Endothelial cell of umbilical vein (primary cell): ENCODE results near the gene SP3. TPM values are rescaled to one million over a fixed set of nuclear protein-coding genes. Genes with fewer than 3 reads are reported as not detected.

ENCODE experiments used
- BruUV-seq: library from RNA; stranded (reverse); fragments of 400-500 nt; replicated peaks from 2 replicates; lab custom pipeline; 2021; lab: Mats Ljungman, UMichigan
- CTCF ChIA-PET: fragments of 300-600, 350-600 bp; sonication (Branson Sonifier 250); formaldehyde crosslinking; loops from one replicate; lab custom pipeline; 2021; ENCODE audit warnings: antibody characterized with exemption, inconsistent platforms; lab: Charles Lee
- POLR2A ChIA-PET: fragments of 300-600, 350-600 bp; sonication (Branson Sonifier 250); formaldehyde crosslinking; loops from one replicate; lab custom pipeline; 2021; ENCODE audit warnings: antibody characterized with exemption, inconsistent platforms; lab: Charles Lee
- DNase-seq: peaks from one replicate; pipeline ENCODE4 v3.0.0-alpha.2; 2011; ENCODE audit warnings: low read depth, low spot score
- FAIRE-seq: peaks from 2 replicates; lab custom pipeline; 2011; peaks lifted over from hg19 to GRCh38; lab: Jason Lieb, UNC
- H2AFZ ChIP-seq: 2 replicates; pipeline ENCODE4 v1.6.0; 2012; ENCODE audit warnings: low read depth, low read length, control low read depth, inconsistent platforms
- H3K27ac ChIP-seq: 2 replicates; pipeline ENCODE4 v1.5.1; 2011; ENCODE audit warnings: low read depth, mild to moderate bottlenecking, control low read depth, low read length, moderate library complexity; ENCODE audit not compliant: insufficient read depth
- H3K27me3 ChIP-seq, 2 experiments: 2 replicates each; pipeline versions ENCODE4 v1.6.0 to v1.6.1; 2011; ENCODE audit warnings: low read length in 2 of 2, mixed read lengths in 1 of 2; ENCODE audit not compliant: control insufficient read depth in 2 of 2, insufficient read depth in 2 of 2
- H3K36me3 ChIP-seq, 2 experiments: 2 replicates in 1 of 2; 3 replicates in 1 of 2; pipeline ENCODE4 v1.5.1; 2011; ENCODE audit warnings: low read length in 2 of 2, mild to moderate bottlenecking in 1 of 2, moderate library complexity in 1 of 2; ENCODE audit not compliant: control insufficient read depth in 2 of 2, insufficient read depth in 2 of 2; ENCODE audit errors: extremely low read depth in 1 of 2
- H3K4me1 ChIP-seq: 3 replicates; pipeline ENCODE4 v1.5.1; 2011; ENCODE audit warnings: mild to moderate bottlenecking, low read length; ENCODE audit not compliant: control insufficient read depth, insufficient read depth; ENCODE audit errors: extremely low read depth
- H3K4me2 ChIP-seq: 2 replicates; pipeline ENCODE4 v1.6.1; 2011; ENCODE audit warnings: low read length, control low read depth, mixed read lengths; ENCODE audit not compliant: insufficient read depth
- H3K4me3 ChIP-seq, 3 experiments: fragments of 200-600 bp in 1 of 3; sonication (generic), shearing (Covaris generic) in 1 of 3; replicated peaks in 1 of 3; 2 replicates each; pipeline ENCODE4 v1.5.1; 2011 to 2016; ENCODE audit warnings: control low read depth in 3 of 3, low read length in 3 of 3, mild to moderate bottlenecking in 2 of 3, inconsistent platforms in 1 of 3, low read depth in 1 of 3, moderate library complexity in 1 of 3; ENCODE audit not compliant: insufficient read depth in 1 of 3
- H3K79me2 ChIP-seq: 2 replicates; pipeline ENCODE4 v1.6.0; 2012; ENCODE audit warnings: low read length, inconsistent platforms; ENCODE audit not compliant: control insufficient read depth, insufficient read depth
- H3K9ac ChIP-seq: replicated peaks from 2 replicates; pipeline ENCODE3; 2011; ENCODE audit warnings: low read length, control low read depth; ENCODE audit not compliant: insufficient read depth; ENCODE audit errors: extremely low read depth
- H3K9me1 ChIP-seq: replicated peaks from 3 replicates; pipeline ENCODE4 v1.6.0; 2011; ENCODE audit warnings: mild to moderate bottlenecking, low read length; ENCODE audit not compliant: control insufficient read depth, insufficient read depth; ENCODE audit errors: extremely low read depth
- H3K9me3 ChIP-seq: replicated peaks from 2 replicates; pipeline ENCODE4 v1.5.1; 2012; ENCODE audit warnings: low read length, inconsistent platforms; ENCODE audit not compliant: control insufficient read depth, insufficient read depth
- H4K20me1 ChIP-seq: replicated peaks from 2 replicates; pipeline ENCODE3; 2011; ENCODE audit warnings: mild to moderate bottlenecking, low read length; ENCODE audit not compliant: control insufficient read depth, insufficient read depth; ENCODE audit errors: extremely low read depth
- EZH2 ChIP-seq: IDR thresholded peaks from 2 replicates; pipeline ENCODE4 v1.6.1; 2012; ENCODE audit warnings: borderline replicate concordance, low read depth, mild to moderate bottlenecking, moderate library complexity, low read length, inconsistent platforms; ENCODE audit not compliant: severe bottlenecking
- FOS ChIP-seq: IDR thresholded peaks from 2 replicates; pipeline ENCODE4 v1.6.1; 2011; ENCODE audit warnings: mild to moderate bottlenecking, low read length, moderate library complexity, borderline replicate concordance; ENCODE audit not compliant: insufficient read depth
- GATA2 ChIP-seq: IDR thresholded peaks from 2 replicates; pipeline ENCODE4 v1.7.0; 2011; ENCODE audit warnings: low read depth, mild to moderate bottlenecking, moderate library complexity, mixed read lengths, low read length; ENCODE audit not compliant: insufficient read length, insufficient read depth
- JUN ChIP-seq: IDR thresholded peaks from 2 replicates; pipeline ENCODE4 v1.6.1; 2011; ENCODE audit warnings: borderline replicate concordance, low read depth; ENCODE audit not compliant: insufficient read length, insufficient read depth
- MYC ChIP-seq: IDR thresholded peaks from one replicate; pipeline ENCODE4 v1.6.1; 2011; ENCODE audit warnings: mild to moderate bottlenecking, low read depth, low read length
- POLR2A ChIP-seq: IDR thresholded peaks from 2 replicates; pipeline ENCODE4 v1.6.1; 2012; ENCODE audit warnings: low read depth, mild to moderate bottlenecking, control low read depth, low read length
- POLR2AphosphoS5 ChIP-seq: IDR thresholded peaks from 2 replicates; pipeline ENCODE4 v1.6.1; 2012; ENCODE audit warnings: low read depth, mild to moderate bottlenecking, control low read depth, low read length, moderate library complexity; ENCODE audit not compliant: insufficient read depth
- dilution Hi-C: fragments of 300-500 bp; cut with MboI; formaldehyde crosslinking; loops from one replicate; pipeline ENCODE4 v1.15.0; 2019; ENCODE audit warnings: low sequenced_read_pairs; ENCODE audit not compliant: extremely low pct_ligation_motif_present
- intact Hi-C: fragments of 100-400 bp; cut with micrococcal nuclease; formaldehyde crosslinking; loops from one replicate; pipeline ENCODE4 v1.10.0; 2022
- polyA plus RNA-seq, 4 experiments: library from polyadenylated mRNA; depleted of rRNA in 3 of 4; stranded (reverse) in 3 of 4; unstranded in 1 of 4; fragments of >200 nt; gene quantifications; 2 replicates each; pipeline versions ENCODE4 v1.2.1 to v1.2.3, GENCODE V29; 2011 to 2012; ENCODE audit warnings: missing spikeins in 1 of 4
- total RNA-seq: library from RNA; stranded (reverse); gene quantifications from 2 replicates; pipeline ENCODE4 v1.2.3, GENCODE V29; 2021
- TF ChIP-seq, protein P1 (sequence below), 2 donors: IDR thresholded peaks; 1 replicate in 1 of 2; 2 replicates in 1 of 2; pipeline ENCODE4 v1.5.1; 2011; ENCODE audit warnings: low read length in 2 of 2, mild to moderate bottlenecking in 2 of 2, moderate library complexity in 2 of 2, control low read depth in 1 of 2, inconsistent platforms in 1 of 2, low read depth in 1 of 2; ENCODE audit not compliant: insufficient read depth in 1 of 2; ENCODE audit errors: extremely low read depth in 1 of 2
- TF ChIP-seq, protein P2 (sequence below): IDR thresholded peaks from 2 replicates; pipeline ENCODE4 v1.6.1; 2011; ENCODE audit not compliant: insufficient read depth, insufficient read length

The SP3 gene
- total and polyA plus RNA-seq, 2 donors (not counting 3 experiments of a cell fraction or from before 2014, with no cell fraction given): 23.9 to 59.0 TPM

DNA sequence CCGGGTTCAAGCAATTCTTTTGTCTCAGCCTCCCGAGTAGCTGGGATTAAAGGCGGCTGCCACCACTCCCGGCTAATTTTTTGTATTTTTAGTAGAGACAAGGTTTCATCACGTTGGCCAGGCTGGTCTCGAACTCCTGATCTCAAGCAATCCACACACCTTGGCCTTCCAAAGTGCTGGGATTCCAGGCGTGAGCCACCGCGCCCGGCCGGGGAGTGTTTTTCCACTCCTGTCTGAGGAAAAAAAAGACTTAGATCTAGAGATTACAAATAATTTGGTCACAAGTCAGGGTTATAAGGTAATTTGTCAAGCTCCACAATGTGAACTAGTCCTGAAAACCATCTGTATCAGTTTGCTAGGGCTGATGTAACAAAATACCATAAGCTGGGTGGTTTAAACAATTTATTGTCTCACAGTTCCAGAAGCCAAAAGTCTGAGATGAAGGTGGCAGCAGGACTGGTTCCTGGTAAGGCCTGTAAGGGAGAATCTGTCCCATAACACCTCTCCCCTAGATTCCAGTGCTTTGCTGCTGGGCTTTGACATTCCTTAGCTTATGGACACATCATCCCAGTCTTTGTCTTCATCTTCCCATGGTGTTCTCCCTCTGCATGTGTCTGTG is 40.7 kb upstream of the SP3 start:
- H3K27ac ChIP-seq: no peak overlapping the region
- BruUV-seq: no TSS peak
- TF ChIP-seq EZH2 (no peak), POLR2AphosphoS5 (no peak), GATA2 (no peak), JUN (no peak), FOS (no peak), POLR2A (no peak), MYC (no peak)
- TF ChIP-seq, protein P1, sequence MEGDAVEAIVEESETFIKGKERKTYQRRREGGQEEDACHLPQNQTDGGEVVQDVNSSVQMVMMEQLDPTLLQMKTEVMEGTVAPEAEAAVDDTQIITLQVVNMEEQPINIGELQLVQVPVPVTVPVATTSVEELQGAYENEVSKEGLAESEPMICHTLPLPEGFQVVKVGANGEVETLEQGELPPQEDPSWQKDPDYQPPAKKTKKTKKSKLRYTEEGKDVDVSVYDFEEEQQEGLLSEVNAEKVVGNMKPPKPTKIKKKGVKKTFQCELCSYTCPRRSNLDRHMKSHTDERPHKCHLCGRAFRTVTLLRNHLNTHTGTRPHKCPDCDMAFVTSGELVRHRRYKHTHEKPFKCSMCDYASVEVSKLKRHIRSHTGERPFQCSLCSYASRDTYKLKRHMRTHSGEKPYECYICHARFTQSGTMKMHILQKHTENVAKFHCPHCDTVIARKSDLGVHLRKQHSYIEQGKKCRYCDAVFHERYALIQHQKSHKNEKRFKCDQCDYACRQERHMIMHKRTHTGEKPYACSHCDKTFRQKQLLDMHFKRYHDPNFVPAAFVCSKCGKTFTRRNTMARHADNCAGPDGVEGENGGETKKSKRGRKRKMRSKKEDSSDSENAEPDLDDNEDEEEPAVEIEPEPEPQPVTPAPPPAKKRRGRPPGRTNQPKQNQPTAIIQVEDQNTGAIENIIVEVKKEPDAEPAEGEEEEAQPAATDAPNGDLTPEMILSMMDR (IDR thresholded peaks at IDR 0.05; ENCODE audit: extremely low read depth in 1 of 2, insufficient read depth in 1 of 2, low read depth in 1 of 2, low read length in 2 of 2): no peak
- TF ChIP-seq, protein P2, sequence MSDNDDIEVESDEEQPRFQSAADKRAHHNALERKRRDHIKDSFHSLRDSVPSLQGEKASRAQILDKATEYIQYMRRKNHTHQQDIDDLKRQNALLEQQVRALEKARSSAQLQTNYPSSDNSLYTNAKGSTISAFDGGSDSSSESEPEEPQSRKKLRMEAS: no peak
- no peak overlapping the region for H2AFZ ChIP-seq
- H4K20me1 ChIP-seq: no peaks in the 10 kb centered on the region
- FAIRE-seq: no peak
- H3K9me1 ChIP-seq: no peaks in the 10 kb centered on the region
- ChIA-PET CTCF (no interaction called here), POLR2A (interaction anchor here (0.8 kb wide), 1 partner anchor 10 kb away, joined by 5 read pairs; no protein-coding TSS in a partner anchor)
- peaks cover 2% of the 10 kb centered on the region for H3K4me1 ChIP-seq
- no peak overlapping the region for H3K4me2 ChIP-seq
- H3K9me3 ChIP-seq: no peaks in the 10 kb centered on the region
- peaks cover 0 to 6% of the 10 kb centered on the region in 2 experiments for H3K27me3 ChIP-seq
- no peak overlapping the region for H3K9ac ChIP-seq
- intact Hi-C loops (no loop called here), dilution Hi-C loops (no loop called here)
- DNase-seq: no peak
- H3K36me3 ChIP-seq: no peaks in the 10 kb centered on the region
- H3K4me3 ChIP-seq: no peak overlapping the region
- no peaks in the 10 kb centered on the region for H3K79me2 ChIP-seq
